ENCODE measurements around the gene RCOR3.
A peak's percentile ranks its signal among the peaks of the same experiment; 100 is the strongest.
"Not testable (repeated sequence)": the region's sequence is repeated elsewhere in the genome, so short reads cannot be mapped to it uniquely, and the experiment has no call there.

The RCOR3 gene

GRCh38 chr1:211260141-211261107 lies 1.3 kb downstream of the RCOR3 start:
- DNase-seq (ENCODE audit: low read depth): peak; percentile 50

GRCh38 chr1:211261229-211261628 lies 2.1 kb downstream of the RCOR3 start:
- DNase-seq (ENCODE audit: low read depth): no peak

- not testable (repeated sequence) for DNase-seq (ENCODE audit: low read depth)
Measured at GRCh38 chr1:211263022-211263421, 3.9 kb downstream of the RCOR3 start.

- DNase-seq (ENCODE audit: low read depth): no peak
Measured at GRCh38 chr1:211267204-211267857, 8.2 kb downstream of the RCOR3 start.

GRCh38 chr1:211279340-211279739 lies 20.2 kb downstream of the RCOR3 start:
- DNase-seq (ENCODE audit: low read depth): no peak

- DNase-seq (ENCODE audit: low read depth): no peak
Measured at GRCh38 chr1:211280910-211281309, 21.7 kb downstream of the RCOR3 start.

- no peak for DNase-seq (ENCODE audit: low read depth)
Measured at GRCh38 chr1:211281320-211282022, 22.3 kb downstream of the RCOR3 start.

- DNase-seq (ENCODE audit: low read depth): no peak
Measured at GRCh38 chr1:211282023-211282373, 22.8 kb downstream of the RCOR3 start.

GRCh38 chr1:211285196-211285595 lies 26.0 kb downstream of the RCOR3 start:
- no peak for DNase-seq (ENCODE audit: low read depth)

- no peak for DNase-seq (ENCODE audit: low read depth)
Measured at GRCh38 chr1:211287218-211287617, 28.1 kb downstream of the RCOR3 start.

- no peak for DNase-seq (ENCODE audit: low read depth)
Measured at GRCh38 chr1:211292411-211292810, 33.2 kb downstream of the RCOR3 start.

GRCh38 chr1:211296396-211296795 lies 37.2 kb downstream of the RCOR3 start:
- DNase-seq (ENCODE audit: low read depth): no peak

- DNase-seq (ENCODE audit: low read depth): no peak
Measured at GRCh38 chr1:211305044-211305443, 45.9 kb downstream of the RCOR3 start.

GRCh38 chr1:211309617-211310016 lies 50.5 kb downstream of the RCOR3 start:
- no peak for DNase-seq (ENCODE audit: low read depth)

GRCh38 chr1:211313392-211313791 lies 54.2 kb downstream of the RCOR3 start:
- DNase-seq (ENCODE audit: low read depth): no peak

- DNase-seq (ENCODE audit: low read depth): no peak
Measured at GRCh38 chr1:211318576-211319280, 59.6 kb downstream of the RCOR3 start.

GRCh38 chr1:211319892-211320291 lies 60.7 kb downstream of the RCOR3 start:
- no peak for DNase-seq (ENCODE audit: low read depth)

- DNase-seq (ENCODE audit: low read depth): no peak
Measured at GRCh38 chr1:211320980-211321379, 61.8 kb downstream of the RCOR3 start.

GRCh38 chr1:211321646-211322045 lies 62.5 kb downstream of the RCOR3 start:
- not testable (repeated sequence) for DNase-seq (ENCODE audit: low read depth)

- DNase-seq (ENCODE audit: low read depth): peak; percentile 43
Measured at GRCh38 chr1:211323156-211324063, 64.2 kb downstream of the RCOR3 start.
